ENCODE data around the gene WNK4.

The WNK4 gene

DNA sequence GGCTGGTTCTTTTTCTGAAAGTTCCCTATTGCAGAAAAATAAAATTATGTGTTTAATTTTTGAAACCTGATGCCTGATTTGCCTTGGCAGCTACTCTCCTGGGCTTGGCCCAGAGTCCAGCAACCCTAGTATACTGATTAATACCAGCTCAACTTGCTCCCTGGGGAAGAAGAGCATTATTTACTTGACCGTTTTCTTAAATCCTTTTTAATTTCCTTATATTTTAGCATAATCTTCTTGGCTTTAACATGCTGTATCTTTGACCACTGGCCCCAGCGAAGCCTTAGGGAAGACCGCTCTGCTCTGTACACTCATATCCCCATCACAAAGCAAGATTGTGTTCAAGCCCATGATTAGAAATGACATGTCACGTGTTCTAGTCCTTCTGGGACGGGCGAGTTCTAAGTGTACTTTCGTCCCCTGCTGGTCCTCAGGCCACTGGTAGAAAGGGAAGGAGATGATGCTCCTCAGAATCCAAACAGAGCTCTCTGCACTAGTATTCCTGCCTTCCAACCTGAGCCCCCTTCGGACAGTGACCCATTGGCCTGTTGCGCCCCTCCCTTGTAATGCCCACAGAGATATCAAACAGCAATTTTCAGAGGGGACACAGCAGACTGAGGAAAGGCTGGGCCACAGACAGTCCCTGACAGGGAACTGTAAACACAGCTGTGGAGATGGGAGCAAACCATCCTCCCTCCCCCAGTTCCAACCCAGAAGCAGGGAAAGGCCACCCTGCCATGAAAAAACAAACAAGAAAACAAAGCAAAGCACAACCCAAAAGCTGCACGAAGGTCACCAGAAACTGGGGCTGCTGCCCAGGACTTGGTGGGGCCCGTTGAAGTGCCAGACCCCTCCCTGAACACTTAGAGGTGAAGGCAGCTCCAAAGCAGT is 31.3 kb upstream of the WNK4 start:
- Histone ChIP-seq H2AK5ac (ENCODE audit: low read depth, low read length) (no peak overlapping the region), H4K8ac (ENCODE audit: low read depth, low read length) (no peak overlapping the region), H3K79me1 (ENCODE audit: low read depth, low read length) (no peaks in the 10 kb centered on the region), H3K9me3 (replicated peaks in 1 of 2; ENCODE audit: control insufficient read depth in 2 of 2, insufficient read depth in 1 of 2, low read depth in 1 of 2, low read length in 2 of 2) (peaks cover 2 to 3% of the 10 kb centered on the region in 2 donors), H3K4me2 (ENCODE audit: insufficient read depth, low read length, poor library complexity, severe bottlenecking) (no peak overlapping the region), H3K18ac (ENCODE audit: low read length) (no peak overlapping the region), H3K27me3 (ENCODE audit: control insufficient read depth in 3 of 3, insufficient read depth in 3 of 3, low read depth in 1 of 3, low read length in 3 of 3) (peaks cover 0 to 3% (median 0%) of the 10 kb centered on the region in 3 experiments), H3K4ac (ENCODE audit: low read length) (no peak overlapping the region), H3K4me1 (ENCODE audit: control insufficient read depth in 2 of 2, insufficient read depth in 1 of 2, low read depth in 1 of 2, low read length in 2 of 2) (peaks cover 3 to 12% of the 10 kb centered on the region in 2 donors), H4K91ac (ENCODE audit: low read depth, low read length, poor library complexity) (no peak overlapping the region), H3K36me3 (replicated peaks in 1 of 2; ENCODE audit: control insufficient read depth in 2 of 2, insufficient read depth in 2 of 2, low read length in 2 of 2) (no peaks in the 10 kb centered on the region), H3K4me3 (ENCODE audit: low read length in 2 of 2) (no peak overlapping the region), H3K27ac (replicated peaks; ENCODE audit: low read length) (no peak overlapping the region), H2AFZ (ENCODE audit: low read length) (peak overlapping the region; percentile 83), H2BK15ac (ENCODE audit: low read length) (no peak overlapping the region), H2BK5ac (ENCODE audit: low read length) (no peak overlapping the region), H3K9ac (ENCODE audit: low read depth, low read length, poor library complexity) (no peak overlapping the region), H3K23ac (ENCODE audit: low read depth, low read length, poor library complexity) (no peak overlapping the region), H2BK12ac (ENCODE audit: low read length) (peak overlapping the region; percentile 76), H2BK120ac (ENCODE audit: low read depth, low read length) (no peak overlapping the region), H3K14ac (ENCODE audit: low read length) (peak overlapping the region; percentile 1)
- WGBS, 2 donors (ENCODE audit: extremely low coverage in 2 of 2, insufficient read length in 2 of 2, insufficient replicate concordance in 1 of 2) = no CpG with 5 or more reads among the region's 11 CpGs
- no peak for DNase-seq (ENCODE audit: low spot score)

DNA sequence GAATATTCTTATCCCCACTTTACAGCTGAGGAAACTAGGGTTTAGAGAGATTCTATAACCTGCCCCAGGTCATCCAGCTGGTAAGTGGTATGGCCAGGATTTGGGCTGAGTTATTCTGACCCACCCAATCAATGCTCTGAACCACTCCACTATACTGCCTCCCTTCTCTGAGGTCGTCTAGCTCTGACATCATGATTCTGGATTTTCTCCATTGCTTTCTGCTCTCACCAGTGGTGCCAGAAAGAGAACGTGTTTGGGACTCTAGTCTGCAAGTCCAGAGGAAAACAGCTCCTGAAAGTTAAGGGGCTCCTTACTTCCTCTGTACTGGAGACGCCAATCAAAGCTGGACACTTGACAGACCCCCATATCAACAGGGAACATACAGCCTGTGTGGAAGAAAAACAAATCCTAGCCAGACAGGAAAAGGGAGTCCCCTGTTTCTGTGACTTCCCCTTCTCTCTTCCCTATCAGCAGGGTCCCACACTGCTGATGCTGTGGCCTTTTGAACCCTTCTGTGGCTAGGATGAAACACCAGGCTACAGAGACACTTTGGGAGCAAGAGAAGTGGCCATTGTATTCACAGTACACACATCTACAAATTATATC is 29.6 kb upstream of the WNK4 start:
- H2BK120ac ChIP-seq (ENCODE audit: low read depth, low read length) = no peak overlapping the region
- no CpG with 5 or more reads among the region's 3 CpGs for WGBS, 2 donors (ENCODE audit: extremely low coverage in 2 of 2, insufficient read length in 2 of 2, insufficient replicate concordance in 1 of 2)
- no peak overlapping the region for H4K8ac ChIP-seq (ENCODE audit: low read depth, low read length)
- no peak overlapping the region for H3K18ac ChIP-seq (ENCODE audit: low read length)
- H3K9ac ChIP-seq (ENCODE audit: low read depth, low read length, poor library complexity) = no peak overlapping the region
- DNase-seq (ENCODE audit: low spot score) = no peak
- peaks cover 3 to 12% of the 10 kb centered on the region in 2 donors for H3K4me1 ChIP-seq (ENCODE audit: control insufficient read depth in 2 of 2, insufficient read depth in 1 of 2, low read depth in 1 of 2, low read length in 2 of 2)
- H2AK5ac ChIP-seq (ENCODE audit: low read depth, low read length) = no peak overlapping the region
- H2BK12ac ChIP-seq (ENCODE audit: low read length) = no peak overlapping the region
- no peak overlapping the region for H3K4me2 ChIP-seq (ENCODE audit: insufficient read depth, low read length, poor library complexity, severe bottlenecking)
- no peaks in the 10 kb centered on the region for H3K36me3 ChIP-seq (replicated peaks in 1 of 2; ENCODE audit: control insufficient read depth in 2 of 2, insufficient read depth in 2 of 2, low read length in 2 of 2)
- H3K4me3 ChIP-seq (ENCODE audit: low read length in 2 of 2) = no peak overlapping the region
- H3K27me3 ChIP-seq (ENCODE audit: control insufficient read depth in 3 of 3, insufficient read depth in 3 of 3, low read depth in 1 of 3, low read length in 3 of 3) = peaks cover 0 to 5% (median 1%) of the 10 kb centered on the region in 3 experiments
- no peaks in the 10 kb centered on the region for H3K9me3 ChIP-seq (replicated peaks in 1 of 2; ENCODE audit: control insufficient read depth in 2 of 2, insufficient read depth in 1 of 2, low read depth in 1 of 2, low read length in 2 of 2)
- no peak overlapping the region for H2BK15ac ChIP-seq (ENCODE audit: low read length)
- H4K91ac ChIP-seq (ENCODE audit: low read depth, low read length, poor library complexity) = no peak overlapping the region
- no peak overlapping the region for H3K23ac ChIP-seq (ENCODE audit: low read depth, low read length, poor library complexity)
- H3K14ac ChIP-seq (ENCODE audit: low read length) = no peak overlapping the region
- H3K4ac ChIP-seq (ENCODE audit: low read length) = no peak overlapping the region
- peak overlapping the region; percentile 63 for H2AFZ ChIP-seq (ENCODE audit: low read length)
- no peak overlapping the region for H2BK5ac ChIP-seq (ENCODE audit: low read length)
- H3K79me1 ChIP-seq (ENCODE audit: low read depth, low read length) = no peaks in the 10 kb centered on the region
- no peak overlapping the region for H3K27ac ChIP-seq (replicated peaks; ENCODE audit: low read length)

DNA sequence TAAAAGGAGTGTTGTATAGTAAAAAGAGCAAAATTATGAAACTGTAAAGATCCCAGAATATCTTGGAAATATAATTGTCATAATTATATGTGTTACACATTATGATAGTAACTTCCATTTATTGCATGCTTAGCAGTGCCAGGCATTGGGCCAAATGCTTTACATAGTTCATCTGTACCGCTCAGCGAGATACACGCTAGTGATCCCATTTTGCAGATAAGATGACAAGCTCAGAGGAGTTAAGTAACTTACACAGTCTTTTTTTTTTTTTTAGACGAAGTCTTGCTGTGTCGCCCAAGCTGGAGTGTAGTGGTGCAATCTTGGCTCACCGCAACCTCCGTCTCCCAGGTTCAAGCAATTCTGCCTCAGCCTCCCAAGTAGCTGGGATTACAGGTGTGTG is 28.8 kb upstream of the WNK4 start:
- no peaks in the 10 kb centered on the region for H3K79me1 ChIP-seq (ENCODE audit: low read depth, low read length)
- H3K4me2 ChIP-seq (ENCODE audit: insufficient read depth, low read length, poor library complexity, severe bottlenecking) = no peak overlapping the region
- H3K4me1 ChIP-seq (ENCODE audit: control insufficient read depth in 2 of 2, insufficient read depth in 1 of 2, low read depth in 1 of 2, low read length in 2 of 2) = peaks cover 3 to 12% of the 10 kb centered on the region in 2 donors
- no peak overlapping the region for H4K8ac ChIP-seq (ENCODE audit: low read depth, low read length)
- no peak overlapping the region for H3K9ac ChIP-seq (ENCODE audit: low read depth, low read length, poor library complexity)
- H2AFZ ChIP-seq (ENCODE audit: low read length) = no peak overlapping the region
- no peak overlapping the region for H2BK12ac ChIP-seq (ENCODE audit: low read length)
- H2BK15ac ChIP-seq (ENCODE audit: low read length) = no peak overlapping the region
- H3K4ac ChIP-seq (ENCODE audit: low read length) = no peak overlapping the region
- no peak overlapping the region for H2AK5ac ChIP-seq (ENCODE audit: low read depth, low read length)
- no peak overlapping the region for H2BK5ac ChIP-seq (ENCODE audit: low read length)
- no peak overlapping the region for H3K27ac ChIP-seq (replicated peaks; ENCODE audit: low read length)
- H3K18ac ChIP-seq (ENCODE audit: low read length) = no peak overlapping the region
- H3K9me3 ChIP-seq (replicated peaks in 1 of 2; ENCODE audit: control insufficient read depth in 2 of 2, insufficient read depth in 1 of 2, low read depth in 1 of 2, low read length in 2 of 2) = no peaks in the 10 kb centered on the region
- H2BK120ac ChIP-seq (ENCODE audit: low read depth, low read length) = no peak overlapping the region
- H3K4me3 ChIP-seq (ENCODE audit: low read length in 2 of 2) = no peak overlapping the region
- no peak overlapping the region for H4K91ac ChIP-seq (ENCODE audit: low read depth, low read length, poor library complexity)
- no peaks in the 10 kb centered on the region for H3K36me3 ChIP-seq (replicated peaks in 1 of 2; ENCODE audit: control insufficient read depth in 2 of 2, insufficient read depth in 2 of 2, low read length in 2 of 2)
- DNase-seq (ENCODE audit: low spot score) = no peak
- no peak overlapping the region for H3K23ac ChIP-seq (ENCODE audit: low read depth, low read length, poor library complexity)
- H3K27me3 ChIP-seq (ENCODE audit: control insufficient read depth in 3 of 3, insufficient read depth in 3 of 3, low read depth in 1 of 3, low read length in 3 of 3) = peaks cover 0 to 5% (median 0%) of the 10 kb centered on the region in 3 experiments
- no CpG with 5 or more reads among the region's 7 CpGs for WGBS, 2 donors (ENCODE audit: extremely low coverage in 2 of 2, insufficient read length in 2 of 2, insufficient replicate concordance in 1 of 2)
- H3K14ac ChIP-seq (ENCODE audit: low read length) = no peak overlapping the region

DNA sequence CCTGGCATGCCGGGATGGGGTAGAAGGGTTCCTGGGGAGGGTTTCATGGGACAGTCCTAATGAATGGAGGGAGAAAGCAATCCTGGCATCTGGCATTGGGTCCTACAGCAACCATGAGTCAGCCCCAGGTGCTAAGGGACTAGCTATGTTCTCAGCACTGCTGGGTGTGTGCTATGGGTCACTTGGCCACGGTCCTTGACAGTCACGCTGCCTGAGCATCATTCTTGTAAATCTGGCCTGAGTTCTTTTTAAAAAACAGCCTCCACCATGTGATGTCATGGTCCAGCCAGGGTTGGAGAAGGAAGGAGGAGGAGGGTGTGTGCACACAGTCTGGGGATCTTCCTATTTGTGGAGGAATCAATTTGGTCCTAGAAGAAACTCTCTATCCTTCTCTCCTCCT is 25.6 kb upstream of the WNK4 start:
- Histone ChIP-seq H3K4me2 (ENCODE audit: insufficient read depth, low read length, poor library complexity, severe bottlenecking) (no peak overlapping the region), H2BK5ac (ENCODE audit: low read length) (no peak overlapping the region), H3K27me3 (ENCODE audit: control insufficient read depth in 3 of 3, insufficient read depth in 3 of 3, low read depth in 1 of 3, low read length in 3 of 3) (peaks cover 0 to 12% (median 4%) of the 10 kb centered on the region in 3 experiments), H3K4me3 (ENCODE audit: low read length in 2 of 2) (no peak overlapping the region), H3K9me3 (replicated peaks in 1 of 2; ENCODE audit: control insufficient read depth in 2 of 2, insufficient read depth in 1 of 2, low read depth in 1 of 2, low read length in 2 of 2) (no peaks in the 10 kb centered on the region), H3K4ac (ENCODE audit: low read length) (no peak overlapping the region), H4K91ac (ENCODE audit: low read depth, low read length, poor library complexity) (no peak overlapping the region), H3K18ac (ENCODE audit: low read length) (no peak overlapping the region), H4K8ac (ENCODE audit: low read depth, low read length) (no peak overlapping the region), H3K4me1 (ENCODE audit: control insufficient read depth in 2 of 2, insufficient read depth in 1 of 2, low read depth in 1 of 2, low read length in 2 of 2) (peaks cover 0 to 4% of the 10 kb centered on the region in 2 donors), H2AFZ (ENCODE audit: low read length) (no peak overlapping the region), H3K79me1 (ENCODE audit: low read depth, low read length) (no peaks in the 10 kb centered on the region), H3K9ac (ENCODE audit: low read depth, low read length, poor library complexity) (no peak overlapping the region), H3K36me3 (replicated peaks in 1 of 2; ENCODE audit: control insufficient read depth in 2 of 2, insufficient read depth in 2 of 2, low read length in 2 of 2) (no peaks in the 10 kb centered on the region), H3K27ac (replicated peaks; ENCODE audit: low read length) (no peak overlapping the region), H2BK12ac (ENCODE audit: low read length) (no peak overlapping the region), H3K23ac (ENCODE audit: low read depth, low read length, poor library complexity) (no peak overlapping the region), H2BK120ac (ENCODE audit: low read depth, low read length) (no peak overlapping the region), H2BK15ac (ENCODE audit: low read length) (no peak overlapping the region), H2AK5ac (ENCODE audit: low read depth, low read length) (no peak overlapping the region), H3K14ac (ENCODE audit: low read length) (no peak overlapping the region)
- no CpG with 5 or more reads among the region's 3 CpGs for WGBS, 2 donors (ENCODE audit: extremely low coverage in 2 of 2, insufficient read length in 2 of 2, insufficient replicate concordance in 1 of 2)
- no peak for DNase-seq (ENCODE audit: low spot score)

Measured in neuronal stem cell (in vitro differentiated cells).